NCI-H1105 (cell line): ENCODE data around the gene ASB9.
"Not testable (repeated sequence)": the region's sequence is repeated elsewhere in the genome, so short reads cannot be mapped to it uniquely, and the experiment has no call there.

ENCODE experiments used
- DNase-seq: peaks from one replicate; lab custom pipeline; 2025; lab: John Stamatoyannopoulos, UW

Gene ASB9

GRCh38 chrX:15269618-15270521 lies at the start of gene ASB9:
Gene ASB9 (minus strand): TSS chrX:15270083. CDS start chrX:15269874, 209 bp downstream.
- DNase-seq = no peak

GRCh38 chrX:15319075-15319474 lies 49.2 kb upstream of the ASB9 start:
- DNase-seq = no peak

- DNase-seq = no peak
Measured at GRCh38 chrX:15315509-15315908, 45.6 kb upstream of the ASB9 start, which contains the start of gene ASB11. Gene ASB11 (minus strand): TSS chrX:15315640. CDS start chrX:15315605, 35 bp downstream.

- DNase-seq = no peak
Measured at GRCh38 chrX:15314472-15314871, 44.6 kb upstream of the ASB9 start.

GRCh38 chrX:15311119-15311518 lies 41.2 kb upstream of the ASB9 start:
- no peak for DNase-seq

GRCh38 chrX:15310117-15310516 lies 40.2 kb upstream of the ASB9 start:
- peak; percentile 65 for DNase-seq

GRCh38 chrX:15305899-15306298 lies 36.0 kb upstream of the ASB9 start:
- DNase-seq = not testable (repeated sequence)

GRCh38 chrX:15301924-15302323 lies 32.0 kb upstream of the ASB9 start:
- DNase-seq = no peak

GRCh38 chrX:15299941-15300851 lies 30.3 kb upstream of the ASB9 start:
- DNase-seq = no peak

GRCh38 chrX:15298780-15299179 lies 28.9 kb upstream of the ASB9 start:
- DNase-seq = no peak

GRCh38 chrX:15298201-15298600 lies 28.3 kb upstream of the ASB9 start:
- DNase-seq = no peak

GRCh38 chrX:15293451-15293850 lies 23.6 kb upstream of the ASB9 start:
- DNase-seq = no peak

GRCh38 chrX:15292861-15293260 lies 23.0 kb upstream of the ASB9 start:
- DNase-seq = no peak

- no peak for DNase-seq
Measured at GRCh38 chrX:15277604-15278003, 7.7 kb upstream of the ASB9 start.

GRCh38 chrX:15274946-15275345 lies 5.1 kb upstream of the ASB9 start:
- no peak for DNase-seq

- not testable (repeated sequence) for DNase-seq
Measured at GRCh38 chrX:15273275-15273674, 3.4 kb upstream of the ASB9 start.

GRCh38 chrX:15271757-15272156 lies 1.9 kb upstream of the ASB9 start:
- DNase-seq = no peak

- no peak for DNase-seq
Measured at GRCh38 chrX:15269120-15269519, 763 bp downstream of the ASB9 start.

GRCh38 chrX:15254852-15255251 lies 15.0 kb downstream of the ASB9 start:
- DNase-seq = no peak

- DNase-seq = no peak
Measured at GRCh38 chrX:15245896-15246295, 24.0 kb downstream of the ASB9 start.

- no peak for DNase-seq
Measured at GRCh38 chrX:15244421-15244820, 25.5 kb downstream of the ASB9 start.

- peak; percentile 22 for DNase-seq
Measured at GRCh38 chrX:15242899-15243555, 26.9 kb downstream of the ASB9 start.
